ENCODE measurements around the gene RIGI.
"Not testable (repeated sequence)": the region's sequence is repeated elsewhere in the genome, so short reads cannot be mapped to it uniquely, and the experiment has no call there.

RIGI gene

GRCh38 chr9:32526041-32526706, at the start of gene RIGI:
TSS of gene RIGI (minus strand) at chr9:32526196. CDS start at chr9:32526166, 30 bp downstream.
- peak; percentile 76 for DNase-seq (ENCODE audit: low read depth)

- no peak for DNase-seq (ENCODE audit: low read depth)
Measured at GRCh38 chr9:32574858-32575257, 48.9 kb upstream of the RIGI start.

- DNase-seq (ENCODE audit: low read depth) = no peak
Measured at GRCh38 chr9:32573821-32574220, 47.8 kb upstream of the RIGI start.

GRCh38 chr9:32572900-32573523, 47.0 kb upstream of the RIGI start, which contains the start of gene NDUFB6:
TSS of gene NDUFB6 (minus strand) at chr9:32573159. CDS start at chr9:32573060, 99 bp downstream.
- DNase-seq (ENCODE audit: low read depth) = peak; percentile 79

- peak; percentile 61 for DNase-seq (ENCODE audit: low read depth)
Measured at GRCh38 chr9:32571969-32572899, 46.2 kb upstream of the RIGI start.

- no peak for DNase-seq (ENCODE audit: low read depth)
Measured at GRCh38 chr9:32570262-32570661, 44.3 kb upstream of the RIGI start.

GRCh38 chr9:32566770-32567169, 40.8 kb upstream of the RIGI start:
- DNase-seq (ENCODE audit: low read depth) = no peak

GRCh38 chr9:32565967-32566366, 40.0 kb upstream of the RIGI start:
- no peak for DNase-seq (ENCODE audit: low read depth)

- no peak for DNase-seq (ENCODE audit: low read depth)
Measured at GRCh38 chr9:32558408-32558934, 32.5 kb upstream of the RIGI start.

GRCh38 chr9:32554591-32554990, 28.6 kb upstream of the RIGI start:
- no peak for DNase-seq (ENCODE audit: low read depth)

GRCh38 chr9:32554107-32554506, 28.1 kb upstream of the RIGI start:
- DNase-seq (ENCODE audit: low read depth) = no peak

GRCh38 chr9:32552172-32552872, 26.3 kb upstream of the RIGI start, which contains the start of the genes SMIM27 and TOPORS:
TSS of gene SMIM27 (plus strand) at chr9:32552327. CDS start at chr9:32552435, 108 bp downstream.
TSS of gene TOPORS (minus strand) at chr9:32552586. CDS start at chr9:32552436, 150 bp downstream.
- DNase-seq (ENCODE audit: low read depth) = peak; percentile 79

GRCh38 chr9:32551276-32552051, 25.5 kb upstream of the RIGI start:
- no peak for DNase-seq (ENCODE audit: low read depth)

- DNase-seq (ENCODE audit: low read depth) = peak; percentile 86
Measured at GRCh38 chr9:32550562-32551275, 24.7 kb upstream of the RIGI start.

GRCh38 chr9:32550150-32550561, 24.2 kb upstream of the RIGI start:
- no peak for DNase-seq (ENCODE audit: low read depth)

GRCh38 chr9:32548213-32548612, 22.2 kb upstream of the RIGI start:
- DNase-seq (ENCODE audit: low read depth) = not testable (repeated sequence)

GRCh38 chr9:32545884-32546283, 19.9 kb upstream of the RIGI start:
- DNase-seq (ENCODE audit: low read depth) = no peak

GRCh38 chr9:32543047-32543446, 17.1 kb upstream of the RIGI start:
- no peak for DNase-seq (ENCODE audit: low read depth)

- no peak for DNase-seq (ENCODE audit: low read depth)
Measured at GRCh38 chr9:32533816-32534215, 7.8 kb upstream of the RIGI start.

- no peak for DNase-seq (ENCODE audit: low read depth)
Measured at GRCh38 chr9:32533336-32533735, 7.3 kb upstream of the RIGI start.

All from fibroblast of the conjunctiva (primary cell).